Measurements from ENCODE around the gene HIBADH. TPM values are rescaled to one million over a fixed set of nuclear protein-coding genes. Genes with fewer than 3 reads are reported as not detected.

The HIBADH gene
- total and polyA plus RNA-seq, 2 of the 4 experiments (the other 2 are of a cell fraction) = 36.6 to 52.5 TPM

GRCh38 chr7:27579565-27579964 is 83.1 kb downstream of the HIBADH start:
- H3K9ac ChIP-seq (ENCODE audit: low read depth, low read length) = no peak overlapping the region
- TF ChIP-seq NFE2L2 (IDR thresholded peaks at IDR 0.05; ENCODE audit: low read depth, low read length) = no peak
- no peak for TF ChIP-seq MAFK (IDR thresholded peaks at IDR 0.05; ENCODE audit: low read depth, low read length)
- TF ChIP-seq USF2 (IDR thresholded peaks at IDR 0.05; ENCODE audit: low read depth, low read length) = no peak
- H2AK9ac ChIP-seq (replicated peaks; ENCODE audit: low read depth, low read length, poor library complexity) = no peak overlapping the region
- no peak overlapping the region for H2AFZ ChIP-seq (replicated peaks; ENCODE audit: low read length, poor library complexity)
- no peak overlapping the region for H2BK15ac ChIP-seq (ENCODE audit: low read depth, low read length)
- no peak overlapping the region for H2BK5ac ChIP-seq (ENCODE audit: low read depth, low read length, poor library complexity, severe bottlenecking)
- no peak overlapping the region for H3K18ac ChIP-seq (ENCODE audit: low read depth, low read length)
- DNase-seq = no peak
- H3K23ac ChIP-seq (ENCODE audit: low read depth, low read length) = no peak overlapping the region
- H3K4ac ChIP-seq (ENCODE audit: low read depth, low read length) = no peak overlapping the region
- no peak overlapping the region for H3K4me2 ChIP-seq (ENCODE audit: low read depth, low read length)
- BruUV-seq (replicated peaks) = no TSS peak
- no peak overlapping the region for H3K14ac ChIP-seq (replicated peaks; ENCODE audit: low read depth, low read length)
- H2AK5ac ChIP-seq (ENCODE audit: low read depth, low read length) = no peak overlapping the region
- no CpG with 5 or more reads among the region's 3 CpGs for WGBS, 2 experiments (ENCODE audit: extremely low coverage in 2 of 2, insufficient read length in 1 of 2)
- intact Hi-C loops (cut with micrococcal nuclease) (loop anchor here (5.0 kb wide), 1 partner anchor 193 kb away; no protein-coding TSS in a partner anchor), dilution Hi-C loops (cut with HindIII; ENCODE audit: low sequenced_read_pairs, unreplicated experiment) (no loop called here), in situ Hi-C loops (cut with MboI; ENCODE audit: low sequenced_read_pairs) (no loop called here)
- H3K4me1 ChIP-seq (ENCODE audit: control insufficient read depth, insufficient read depth, low read length) = peaks cover 2% of the 10 kb centered on the region; the same call in 1 of the 2 replicates
- H4K8ac ChIP-seq (ENCODE audit: low read depth in 2 of 2, low read length in 2 of 2) = no peak overlapping the region
- no peaks in the 10 kb centered on the region; the same call in 1 of the 2 replicates for H3K36me3 ChIP-seq (ENCODE audit: control insufficient read depth, insufficient read depth, low read length)
- 0 out of 4 replicates have a peak, but pooled peaks cover 0 to 3% of the 10 kb centered on the region in 2 experiments for H3K79me1 ChIP-seq (ENCODE audit: low read depth in 1 of 2, low read length in 2 of 2)
- H3K9me3 ChIP-seq (ENCODE audit: control insufficient read depth, insufficient read depth, low read length) = no peaks in the 10 kb centered on the region
- no peaks in the 10 kb centered on the region for H3K9me1 ChIP-seq (ENCODE audit: insufficient read depth, low read length)
- no peak overlapping the region for H3K4me3 ChIP-seq (ENCODE audit: insufficient read depth, low read depth, low read length)
- no peak for ATAC-seq (ENCODE audit: low read depth)
- CTCF ChIA-PET = interaction anchor here (0.5 to 0.9 kb wide), 3 partner anchors 21 to 74 kb away, joined by 3 to 4 read pairs (median 4); no protein-coding TSS in a partner anchor
- H4K20me1 ChIP-seq (ENCODE audit: insufficient read depth, low read length) = no peaks in the 10 kb centered on the region
- no peak overlapping the region for H2BK20ac ChIP-seq (ENCODE audit: low read depth, low read length)
- H4K5ac ChIP-seq (ENCODE audit: low read depth, low read length) = no peak overlapping the region
- POLR2A ChIA-PET (ENCODE audit: unreplicated experiment) = no interaction called here
- no peaks in the 10 kb centered on the region for H3K27me3 ChIP-seq (ENCODE audit: control insufficient read depth, insufficient read depth, low read length)
- no peak overlapping the region for H2BK120ac ChIP-seq (ENCODE audit: low read depth, low read length)
- H4K91ac ChIP-seq (ENCODE audit: insufficient read depth, low read depth, low read length) = no peak overlapping the region
- no peak overlapping the region for H3K27ac ChIP-seq (ENCODE audit: insufficient read depth, low read length)
- no peak overlapping the region for H3K56ac ChIP-seq (ENCODE audit: extremely low read depth, insufficient read depth, low read length)

All from IMR-90 (cell line).